SHP77 treated with DMSO at 0.1 percent for 48 hours (cell line): ENCODE results near the gene AP4M1.
"Not testable (repeated sequence)": the region's sequence is repeated elsewhere in the genome, so short reads cannot be mapped to it uniquely, and the experiment has no call there.

Experiments
- DNase-seq: peaks from one replicate; lab custom pipeline; 2025; lab: John Stamatoyannopoulos, UW

Gene AP4M1

GRCh38 chr7:100107890-100108289, 6.4 kb downstream of the AP4M1 start:
- DNase-seq, result no peak

- DNase-seq, result no peak
Observed at GRCh38 chr7:100109521-100110163, 8.2 kb downstream of the AP4M1 start.

GRCh38 chr7:100111156-100111555, 9.7 kb downstream of the AP4M1 start:
- no peak for DNase-seq

GRCh38 chr7:100111914-100112313, 10.5 kb downstream of the AP4M1 start:
- no peak for DNase-seq

GRCh38 chr7:100115026-100115425, 13.6 kb downstream of the AP4M1 start:
- no peak for DNase-seq

GRCh38 chr7:100118388-100119071, 17.1 kb downstream of the AP4M1 start:
- no peak for DNase-seq

- peak; percentile 78 for DNase-seq
Observed at GRCh38 chr7:100119072-100119969, 17.9 kb downstream of the AP4M1 start, which contains the start of the genes CNPY4 and TAF6. TSS of gene CNPY4 (plus strand) at chr7:100119634. CDS start at chr7:100119745, 111 bp downstream. TSS of gene TAF6 (minus strand) at chr7:100119358. CDS start at chr7:100114209, 5,149 bp downstream.

- DNase-seq, result peak; percentile 43
Observed at GRCh38 chr7:100119970-100120732, 18.7 kb downstream of the AP4M1 start.

- no peak for DNase-seq
Observed at GRCh38 chr7:100120733-100121036, 19.2 kb downstream of the AP4M1 start.

GRCh38 chr7:100122067-100122466, 20.6 kb downstream of the AP4M1 start:
- peak; percentile 78 for DNase-seq

- no peak for DNase-seq
Observed at GRCh38 chr7:100122568-100122967, 21.1 kb downstream of the AP4M1 start.

- no peak for DNase-seq
Observed at GRCh38 chr7:100124301-100125230, 23.1 kb downstream of the AP4M1 start.

- no peak for DNase-seq
Observed at GRCh38 chr7:100126239-100126930, 24.9 kb downstream of the AP4M1 start.

- DNase-seq, result peak; percentile 66
Observed at GRCh38 chr7:100126931-100127865, 25.8 kb downstream of the AP4M1 start, which contains the start of gene MBLAC1. TSS of gene MBLAC1 (plus strand) at chr7:100126967. CDS start at chr7:100127396, 429 bp downstream.

- no peak for DNase-seq
Observed at GRCh38 chr7:100127866-100128636, 26.6 kb downstream of the AP4M1 start.

- DNase-seq, result no peak
Observed at GRCh38 chr7:100128637-100128963, 27.2 kb downstream of the AP4M1 start.

GRCh38 chr7:100130220-100130607, 28.8 kb downstream of the AP4M1 start:
- DNase-seq, result not testable (repeated sequence)
